GM18498 (cell line): ENCODE results near the gene CAMK4.
"Not testable (repeated sequence)": the region's sequence is repeated elsewhere in the genome, so short reads cannot be mapped to it uniquely, and the experiment has no call there.

Experiments
- ATAC-seq: cut with Tn5 transposase; IDR thresholded peaks from one replicate; pipeline ENCODE4 v1.9.1; 2021; ENCODE audit warnings: mild to moderate bottlenecking, moderate library complexity; ENCODE audit not compliant: unreplicated experiment

Gene CAMK4

DNA sequence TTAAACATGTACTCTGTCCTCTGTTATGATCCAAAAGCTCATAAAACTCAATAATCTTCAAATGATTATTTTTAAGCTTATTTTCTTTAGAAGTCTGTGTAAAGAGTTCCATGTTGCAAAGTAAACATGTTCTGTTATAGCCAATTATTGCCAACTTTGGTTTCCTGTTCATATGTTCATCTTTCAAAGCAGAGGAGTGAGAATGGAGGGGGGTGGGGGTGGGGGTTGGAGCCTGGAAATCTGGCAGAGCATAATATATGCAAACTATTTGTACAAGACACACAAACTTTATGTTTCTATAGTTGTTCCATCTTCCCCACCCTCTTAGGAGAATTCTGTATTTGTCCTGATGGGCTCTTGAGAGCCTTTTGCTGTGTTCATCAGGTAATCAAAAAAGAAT, 153.1 kb downstream of the CAMK4 start:
- no peak for ATAC-seq

DNA sequence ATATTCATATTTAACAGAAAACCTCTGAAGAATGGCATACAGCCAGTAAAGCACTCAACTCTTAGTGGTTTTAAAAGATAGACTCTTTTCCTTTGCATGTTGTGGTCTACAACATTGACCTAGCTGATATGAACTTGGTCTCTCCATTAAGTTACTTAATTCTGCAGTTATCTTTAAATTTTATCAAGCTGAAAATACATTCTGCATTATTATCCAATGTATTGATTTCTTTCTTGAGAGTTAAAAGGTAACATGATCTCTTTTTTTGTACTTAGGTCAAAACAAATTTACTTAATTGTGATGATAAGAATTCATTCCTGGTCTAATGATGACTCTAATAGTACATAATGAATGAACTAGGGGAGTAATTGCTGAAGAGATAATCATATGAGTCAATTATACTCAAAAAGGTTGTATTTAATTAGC, 155.2 kb downstream of the CAMK4 start:
- ATAC-seq, result no peak

DNA sequence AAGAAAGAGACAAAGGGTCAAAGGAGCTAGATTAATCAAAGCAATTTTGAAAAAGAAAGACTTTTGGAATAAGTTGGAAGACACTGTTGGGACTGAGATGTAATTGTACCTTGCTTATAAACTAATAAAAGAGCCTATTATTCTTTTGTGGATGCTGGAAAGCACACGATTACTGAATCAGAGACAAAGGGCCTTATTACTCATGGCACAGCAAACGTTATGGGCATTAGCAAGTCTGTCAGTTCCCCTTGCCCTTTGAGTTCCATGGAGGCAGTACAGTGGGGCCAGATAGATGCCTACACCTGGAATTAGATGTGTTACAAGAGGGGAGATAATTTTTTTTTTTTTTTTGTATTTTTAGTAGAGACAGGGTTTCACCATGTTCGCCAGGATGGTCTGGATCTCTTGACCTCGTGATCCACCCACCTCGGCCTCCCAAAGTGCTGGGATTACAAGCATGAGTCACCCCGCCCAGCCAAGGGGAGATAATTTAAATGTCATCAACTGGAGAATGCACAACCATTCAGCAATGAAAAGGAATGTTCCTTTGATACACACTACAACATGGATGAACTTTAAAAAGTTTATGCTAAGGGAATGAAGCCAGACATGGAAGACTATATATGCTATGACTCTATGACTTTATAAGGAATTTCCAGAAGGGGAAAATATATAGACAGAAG, 159.2 kb downstream of the CAMK4 start:
- no peak for ATAC-seq

GRCh38 chr5:111384220-111384619, 160.0 kb downstream of the CAMK4 start:
- ATAC-seq, result no peak

DNA sequence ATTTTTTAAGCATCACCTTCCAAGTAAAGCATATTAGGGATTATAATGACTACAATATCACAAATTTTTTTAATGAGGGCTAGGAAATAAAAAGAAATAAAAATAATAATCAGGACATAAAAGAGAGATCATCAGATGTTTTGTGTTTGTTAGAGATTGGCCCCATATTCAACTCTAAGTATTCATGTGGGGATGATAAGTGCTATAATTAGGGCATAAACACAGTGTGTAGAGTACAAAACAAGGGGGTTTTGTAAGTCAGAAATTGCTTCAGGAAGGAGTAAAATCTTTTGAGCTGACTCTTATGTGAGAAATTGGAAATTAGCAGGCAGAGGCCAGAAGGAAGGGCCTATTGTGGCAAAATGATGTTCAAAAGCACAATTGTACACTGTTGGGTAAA, 160.9 kb downstream of the CAMK4 start:
- no peak for ATAC-seq

DNA sequence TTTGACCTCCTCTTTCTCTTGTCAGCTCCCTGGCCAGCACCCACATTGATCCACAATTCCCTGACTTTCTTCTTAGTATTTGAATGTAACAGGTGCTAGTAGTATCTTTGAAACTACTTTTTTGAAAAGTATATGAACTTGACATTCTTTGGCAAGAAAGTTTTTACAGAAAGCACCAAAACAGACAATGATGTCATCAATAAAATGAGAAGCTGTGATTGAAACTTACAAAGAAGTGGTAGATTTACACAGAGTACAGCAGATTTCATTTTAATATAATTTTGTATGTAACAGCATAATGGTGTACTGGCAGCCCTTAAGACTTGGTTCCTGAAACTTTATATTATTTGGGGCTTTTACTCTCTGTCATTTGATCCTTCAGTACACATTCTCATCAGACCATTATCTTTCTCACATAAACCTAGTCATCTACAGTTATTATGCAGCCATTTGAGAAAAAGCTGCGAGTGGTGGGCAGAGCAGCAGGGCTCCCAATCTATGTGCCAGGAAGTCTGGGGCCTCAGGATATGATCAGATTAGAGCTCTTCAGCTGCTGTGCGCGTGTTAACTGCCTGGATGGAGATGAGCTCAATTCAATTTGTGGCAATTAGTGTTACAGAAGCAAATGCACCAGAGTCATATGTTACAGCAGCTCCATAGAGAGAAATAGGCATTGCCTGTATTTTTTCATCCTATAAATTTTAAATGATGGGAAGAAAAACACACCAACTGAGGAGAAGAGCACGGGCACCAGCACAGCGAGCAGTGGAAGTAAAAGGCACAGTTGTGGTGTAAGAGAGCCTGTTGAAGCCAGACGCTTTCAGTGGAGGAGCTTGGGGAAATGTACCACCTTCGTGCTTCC, 162.0 kb downstream of the CAMK4 start:
- no peak for ATAC-seq

DNA sequence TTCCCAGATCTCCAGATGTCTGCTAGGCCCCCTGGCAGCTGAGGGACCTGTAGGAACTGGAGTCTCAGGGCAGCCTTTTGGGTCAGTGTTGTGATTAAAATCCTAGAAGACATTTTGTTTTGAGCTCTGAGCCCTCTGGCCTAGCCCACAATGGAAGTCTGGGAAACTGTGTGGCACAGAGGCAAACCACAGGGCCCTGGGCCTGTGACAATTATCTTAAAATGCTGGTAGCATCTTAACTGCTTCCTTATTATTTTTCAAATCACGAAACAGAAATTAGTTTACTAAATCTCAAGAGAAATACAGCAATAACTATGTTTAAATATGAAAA, 162.6 kb downstream of the CAMK4 start:
- ATAC-seq, result no peak

GRCh38 chr5:111387361-111387760, 163.2 kb downstream of the CAMK4 start:
- ATAC-seq, result no peak

DNA sequence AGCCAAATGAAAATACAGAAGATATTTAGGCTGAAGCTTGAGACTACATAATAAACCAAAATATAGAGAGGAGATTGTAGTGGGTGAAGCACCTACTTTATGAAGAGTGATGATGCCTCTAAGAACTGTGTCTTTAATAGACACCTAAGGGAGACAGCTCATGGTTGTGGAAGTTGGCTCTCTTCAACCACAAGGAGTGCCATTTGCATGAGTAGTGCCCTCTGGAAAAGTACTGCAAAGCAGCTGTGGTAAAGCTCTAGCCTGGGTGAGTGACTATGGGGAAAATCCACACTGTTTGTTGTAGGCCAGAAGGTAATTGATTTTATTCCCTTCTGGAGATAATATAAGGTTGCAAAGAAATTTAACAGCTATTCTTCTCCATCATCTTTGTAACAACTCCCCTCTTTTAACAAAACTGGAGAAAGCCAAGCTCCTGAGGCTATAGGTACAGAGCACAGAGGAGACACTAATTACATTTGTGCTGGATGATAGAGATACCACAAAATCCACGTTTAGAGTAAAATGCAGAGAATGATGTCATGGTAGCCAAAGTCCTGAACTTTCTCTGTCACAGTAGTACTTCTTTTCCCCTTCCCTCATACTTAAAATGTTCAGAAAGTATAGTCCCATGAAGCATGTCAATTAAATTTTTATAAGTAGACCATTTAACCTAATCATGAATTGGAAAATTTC, 165.4 kb downstream of the CAMK4 start:
- no peak for ATAC-seq

DNA sequence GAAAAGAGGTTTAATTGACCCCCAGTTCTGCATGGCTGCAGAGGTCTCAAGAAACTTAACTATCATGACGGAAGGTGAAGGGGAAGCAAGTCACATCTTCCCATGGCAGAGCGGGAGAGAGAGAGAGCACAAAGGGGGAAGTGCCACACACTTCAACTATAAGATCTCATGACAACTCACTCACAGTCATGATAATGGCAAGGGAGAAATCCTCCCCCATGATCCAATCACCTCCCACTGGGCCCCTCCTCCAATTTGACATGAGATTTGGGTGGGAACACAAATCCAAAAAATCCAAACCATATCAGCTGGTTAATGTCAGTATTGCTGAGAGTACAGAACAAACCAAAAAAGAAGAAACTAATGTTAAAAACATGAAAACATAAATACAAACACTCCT, 168.0 kb downstream of the CAMK4 start:
- no peak for ATAC-seq

DNA sequence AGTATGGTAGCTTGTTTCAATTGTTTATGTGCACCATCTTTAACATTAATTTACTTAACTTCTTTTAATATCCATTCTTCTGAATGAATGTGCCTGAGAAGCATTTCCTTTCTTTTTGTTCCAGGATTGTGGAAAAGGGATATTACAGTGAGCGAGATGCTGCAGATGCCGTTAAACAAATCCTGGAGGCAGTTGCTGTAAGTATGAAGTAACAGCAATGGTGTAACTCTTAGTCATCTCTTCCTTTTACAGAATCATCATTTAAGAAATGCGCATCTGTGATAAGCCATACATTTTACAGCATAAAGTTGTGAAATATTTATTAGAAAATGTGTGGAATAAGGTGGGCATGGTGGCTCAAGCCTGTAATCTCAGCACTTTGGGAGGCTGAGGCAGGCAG, 170.4 kb downstream of the CAMK4 start:
- ATAC-seq, result no peak

DNA sequence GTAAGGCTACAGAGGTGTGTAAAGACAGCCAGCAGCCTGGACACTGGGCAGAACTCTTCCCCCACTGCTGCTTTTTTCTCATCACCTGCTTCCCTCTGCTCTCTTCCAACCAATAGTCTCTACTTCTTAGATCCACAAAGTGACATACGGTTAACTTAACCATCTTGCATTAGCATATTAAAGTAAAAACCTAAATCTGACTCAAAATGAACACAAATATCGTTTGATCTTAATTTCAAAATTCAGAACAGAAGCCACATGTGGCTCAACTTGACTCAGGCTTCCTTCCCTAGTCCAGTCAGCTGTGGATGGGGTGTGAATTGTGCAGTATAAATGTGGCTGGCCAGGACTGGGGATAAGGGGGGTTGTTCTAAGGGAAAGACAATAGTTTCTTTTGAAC, 173.8 kb downstream of the CAMK4 start:
- no peak for ATAC-seq

GRCh38 chr5:111399113-111399512, 174.9 kb downstream of the CAMK4 start:
- ATAC-seq, result no peak

DNA sequence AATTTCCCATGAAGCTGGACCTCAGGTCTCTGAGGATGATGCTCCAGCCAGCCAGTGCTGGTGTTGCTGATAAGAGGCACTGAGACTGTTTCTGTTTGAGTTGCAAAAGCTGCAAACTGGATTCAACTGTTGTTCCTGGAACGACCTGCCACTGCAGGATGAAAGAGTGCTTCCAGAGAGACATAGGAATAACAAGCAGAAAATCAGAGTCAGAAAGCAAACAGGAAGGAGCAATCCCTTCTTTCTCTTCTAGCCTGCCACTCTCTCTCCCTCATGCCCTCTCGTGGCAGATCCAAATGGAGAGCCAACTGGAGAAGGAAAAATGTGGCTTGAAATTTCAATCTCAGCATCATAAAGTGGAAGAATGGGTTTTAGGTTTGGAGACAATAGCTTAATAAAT, 177.7 kb downstream of the CAMK4 start:
- ATAC-seq, result no peak

GRCh38 chr5:111404270-111404769, 180.1 kb downstream of the CAMK4 start:
- ATAC-seq, result no peak

DNA sequence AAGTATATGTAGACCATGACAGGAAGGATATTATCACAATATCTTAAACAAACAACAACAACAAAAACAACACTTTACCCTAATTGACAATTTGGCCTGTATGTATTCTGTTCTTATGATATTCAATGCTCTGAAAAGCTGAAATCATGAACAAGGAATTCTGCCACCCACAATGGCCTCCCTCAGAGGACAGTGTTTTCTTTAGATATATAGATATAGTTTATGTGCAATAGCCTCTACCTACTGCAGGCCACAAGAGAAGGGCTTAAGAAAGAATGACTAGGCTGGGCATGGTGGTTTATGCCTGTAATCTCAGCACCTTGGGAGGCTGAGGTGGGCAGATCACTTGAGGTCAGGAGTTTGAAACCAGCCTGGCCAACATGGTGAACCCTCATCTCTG, 183.4 kb downstream of the CAMK4 start:
- ATAC-seq, result no peak

DNA sequence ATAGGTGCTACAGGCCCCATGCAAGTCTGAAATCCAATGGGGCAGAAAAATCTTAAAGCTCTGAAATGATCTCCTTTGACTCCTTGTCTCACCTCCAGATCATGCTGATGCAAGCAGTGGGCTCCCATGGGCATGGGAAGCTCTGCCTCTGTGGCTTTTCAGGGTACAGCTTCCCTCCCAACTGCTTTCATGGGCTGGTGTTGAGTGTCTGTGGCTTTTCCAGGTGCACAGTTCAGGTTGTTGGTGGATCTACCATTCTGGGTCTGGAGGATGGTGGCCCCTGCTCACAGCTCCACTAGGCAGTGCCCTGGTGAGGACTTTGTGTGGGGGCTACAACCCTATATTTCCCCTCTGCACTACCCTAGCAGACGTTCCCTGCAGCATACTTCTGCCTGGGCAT, 184.6 kb downstream of the CAMK4 start:
- ATAC-seq, result no peak

DNA sequence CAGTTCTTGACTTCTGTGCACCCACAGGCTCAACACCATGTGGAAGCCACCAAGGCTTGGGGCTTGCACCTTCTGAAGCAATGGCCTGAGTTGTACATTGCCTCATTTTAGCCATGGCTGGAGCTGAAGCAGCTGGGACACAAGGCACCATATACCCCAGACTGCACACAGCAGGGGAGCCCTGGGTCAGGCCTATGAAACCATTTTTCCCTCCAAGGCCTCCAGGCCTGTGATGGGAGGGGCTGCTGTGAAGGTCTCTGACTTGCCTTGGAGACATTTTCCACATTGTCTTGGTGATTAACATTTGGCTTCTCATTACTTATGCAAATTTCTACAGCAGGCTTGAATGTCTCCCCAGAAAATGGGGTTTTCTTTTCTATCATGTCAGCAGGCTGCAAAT, 185.1 kb downstream of the CAMK4 start:
- not testable (repeated sequence) for ATAC-seq

DNA sequence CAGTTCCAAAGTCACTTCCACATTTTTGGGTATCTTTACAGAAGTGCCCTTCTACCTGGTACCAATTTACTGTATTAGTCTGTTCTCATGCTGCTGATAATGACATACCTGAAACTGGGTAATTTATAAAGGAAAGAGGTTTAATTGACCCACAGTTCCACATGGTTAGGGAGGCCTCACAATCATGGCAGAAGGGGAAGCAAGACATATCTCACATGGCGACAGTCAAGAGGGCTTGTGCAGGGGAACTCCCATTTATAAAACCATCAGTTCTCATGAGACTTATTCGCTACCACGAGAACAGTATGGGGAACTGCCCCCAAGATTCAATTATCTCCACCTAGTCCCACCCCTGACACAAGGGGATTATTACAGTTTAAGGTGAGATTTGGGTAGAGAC, 185.9 kb downstream of the CAMK4 start:
- ATAC-seq, result not testable (repeated sequence)

DNA sequence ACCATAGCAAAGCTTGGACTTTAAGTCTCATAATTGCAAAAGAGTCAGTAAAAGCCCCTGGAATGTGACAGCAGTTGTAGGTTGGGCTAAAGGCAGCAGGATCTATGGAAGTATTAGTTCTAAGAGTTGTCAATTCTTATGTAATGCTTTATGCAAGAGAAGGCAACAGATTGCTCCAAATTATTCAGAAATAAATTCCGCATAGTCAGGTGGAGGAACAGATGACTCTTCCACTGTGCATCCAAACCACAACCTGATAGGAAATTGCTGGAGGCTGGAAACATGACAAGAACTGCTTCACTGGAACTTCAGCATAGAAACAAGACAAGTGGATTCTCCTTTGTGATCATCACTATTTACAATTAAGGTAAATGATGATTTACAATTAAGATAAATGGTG, 187.1 kb downstream of the CAMK4 start:
- no peak for ATAC-seq

DNA sequence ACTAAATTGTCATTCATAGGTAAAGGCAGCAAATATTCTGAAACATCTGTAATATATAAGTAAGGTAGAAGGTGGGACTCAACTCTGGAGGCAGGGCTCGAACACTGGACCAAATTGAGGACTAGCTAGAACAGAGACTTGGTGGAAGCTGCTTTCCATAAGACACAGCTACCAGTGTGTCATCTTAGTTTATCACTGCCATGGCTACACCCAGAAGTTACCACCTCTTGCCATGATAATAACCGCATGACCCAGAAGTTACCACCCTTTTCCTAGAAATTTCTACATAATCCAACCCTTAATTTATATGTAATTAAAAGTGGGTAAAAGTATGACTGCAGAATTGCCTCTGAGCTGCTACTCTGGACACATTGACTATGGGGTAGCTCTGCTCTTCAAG, 188.4 kb downstream of the CAMK4 start:
- no peak for ATAC-seq

DNA sequence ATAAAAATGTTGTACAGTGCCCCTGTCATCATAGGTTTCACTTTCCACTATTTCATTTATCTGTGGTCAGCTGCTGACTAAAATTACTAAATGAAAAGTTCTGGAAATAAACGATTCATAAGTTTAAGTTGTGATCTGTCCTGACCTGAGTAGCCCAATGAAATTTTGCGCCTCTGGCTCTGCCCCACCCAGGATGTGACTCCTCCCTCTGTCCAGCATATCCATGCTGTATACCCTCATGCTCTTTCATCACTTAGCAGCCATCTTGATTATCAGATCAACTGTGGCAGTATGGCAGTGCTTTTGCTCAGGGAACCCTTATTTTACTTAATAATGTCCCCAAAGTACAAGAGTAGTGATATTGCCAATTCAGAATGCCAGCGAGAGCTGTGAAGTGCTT, 190.9 kb downstream of the CAMK4 start:
- ATAC-seq, result no peak
